CD4-positive, CD25-positive, alpha-beta regulatory T cell (primary cell): ENCODE data around the gene TMEM126A. TPM values are rescaled to one million over a fixed set of nuclear protein-coding genes. Genes with fewer than 3 reads are reported as not detected.

Source experiments
- ATAC-seq, 2 donors: fragments of 150-1000 bp; cut with Tn5 transposase; one replicate each; pipeline ENCODE4 v1.10.0; 2021; ENCODE audit warnings: low read depth in 2 of 2, moderate number of reproducible peaks in 2 of 2, moderate library complexity in 1 of 2
- DNase-seq, 3 donors: peaks; one replicate each; pipeline versions ENCODE4 v3.0.0 to v3.0.0-alpha.2; 2012 to 2022; ENCODE audit warnings: mixed read lengths in 1 of 3
- H3K27ac ChIP-seq: one replicate; pipeline ENCODE4 v1.7.0; 2013; ENCODE audit warnings: mild to moderate bottlenecking, low read length; ENCODE audit not compliant: insufficient read depth, poor library complexity, severe bottlenecking
- H3K27me3 ChIP-seq: one replicate; pipeline ENCODE4 v1.7.0; 2013; ENCODE audit warnings: low read length; ENCODE audit not compliant: control insufficient read depth, insufficient read depth
- H3K36me3 ChIP-seq: one replicate; pipeline ENCODE4 v1.7.0; 2013; ENCODE audit warnings: mild to moderate bottlenecking, low read length, moderate library complexity; ENCODE audit not compliant: control insufficient read depth, insufficient read depth
- H3K4me1 ChIP-seq: 2 replicates; pipeline ENCODE4 v1.7.0; 2013; ENCODE audit warnings: mild to moderate bottlenecking, low read length; ENCODE audit not compliant: insufficient read depth, control insufficient read depth, poor library complexity, severe bottlenecking
- H3K4me3 ChIP-seq: one replicate; pipeline ENCODE4 v1.7.0; 2013; ENCODE audit warnings: low read depth, mild to moderate bottlenecking, low read length, moderate library complexity
- H3K9me3 ChIP-seq, 2 experiments: 1 replicate in 1 of 2; 2 replicates in 1 of 2; pipeline ENCODE4 v1.7.0; 2013; ENCODE audit warnings: low read length in 2 of 2, mild to moderate bottlenecking in 1 of 2, moderate library complexity in 1 of 2; ENCODE audit not compliant: control insufficient read depth in 2 of 2
- H3K27ac Mint-ChIP-seq, 3 donors: one replicate each; pipeline ENCODE4 v1.8.0; 2020 to 2022; ENCODE audit warnings: mild to moderate bottlenecking in 3 of 3, mixed read lengths in 3 of 3, moderate library complexity in 2 of 3
- H3K27me3 Mint-ChIP-seq: one replicate; pipeline ENCODE4 v1.8.0; 2022; ENCODE audit warnings: mild to moderate bottlenecking, mixed read lengths
- H3K36me3 Mint-ChIP-seq: one replicate; pipeline ENCODE4 v1.8.0; 2020; ENCODE audit warnings: mixed read lengths
- H3K4me1 Mint-ChIP-seq, 4 donors: one replicate each; pipeline ENCODE4 v1.8.0; 2020 to 2022; ENCODE audit warnings: mixed read lengths in 4 of 4, mild to moderate bottlenecking in 1 of 4
- H3K4me3 Mint-ChIP-seq, 4 donors: one replicate each; pipeline ENCODE4 v1.8.0; 2020 to 2022; ENCODE audit warnings: mild to moderate bottlenecking in 4 of 4, mixed read lengths in 4 of 4, moderate library complexity in 3 of 4
- H3K9me3 Mint-ChIP-seq, 7 donors: one replicate each; pipeline ENCODE4 v1.8.0; 2020 to 2022; ENCODE audit warnings: mixed read lengths in 7 of 7, mild to moderate bottlenecking in 3 of 7, moderate library complexity in 2 of 7
- polyA plus RNA-seq, 4 donors: library from polyadenylated mRNA; unstranded; fragments of 300-500 nt; fragmentation: Illumina TruSeq; gene quantifications; one replicate each; pipeline ENCODE4 v1.2.3, GENCODE V29; 2021
- total RNA-seq: library from RNA; stranded (reverse); gene quantifications from one replicate; pipeline ENCODE4 v1.2.3, GENCODE V29; 2022

The TMEM126A gene
- total and polyA plus RNA-seq, 5 donors from 2014 or later, result 22.3 to 78.7 (median 71.0) TPM

DNA sequence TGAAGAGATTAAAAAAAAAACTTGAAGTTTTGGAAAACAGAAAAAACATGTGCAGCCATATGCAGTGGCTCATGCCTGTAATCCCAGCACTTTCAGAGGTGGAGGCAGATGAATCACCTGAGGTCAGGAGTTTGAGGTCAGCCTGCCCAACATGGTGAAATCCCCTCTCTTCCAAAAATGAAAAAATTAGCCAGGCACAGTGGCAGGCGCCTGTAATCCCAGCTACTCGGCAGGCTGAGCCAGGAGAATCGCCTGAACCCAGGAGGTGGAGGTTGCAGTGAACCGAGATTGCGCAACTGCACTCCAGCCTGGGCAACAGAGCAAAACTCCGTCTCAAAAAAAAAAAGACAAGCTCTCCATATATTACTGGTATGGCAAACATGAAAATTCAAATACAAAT, 28.3 kb upstream of the TMEM126A start:
- H3K4me1 Mint-ChIP-seq, result peaks cover 0 to 7% (median 4%) of the 10 kb centered on the region in 4 donors
- H3K36me3 Mint-ChIP-seq, result no peaks in the 10 kb centered on the region
- Histone ChIP-seq H3K27me3 (peaks cover 3% of the 10 kb centered on the region), H3K9me3 (no peaks in the 10 kb centered on the region), H3K4me1 (no peaks in the 10 kb centered on the region), H3K36me3 (no peaks in the 10 kb centered on the region), H3K27ac (no peak overlapping the region), H3K4me3 (no peak overlapping the region)
- ATAC-seq, result no peak
- no peak overlapping the region for H3K4me3 Mint-ChIP-seq
- H3K9me3 Mint-ChIP-seq, result no peaks in the 10 kb centered on the region
- H3K27ac Mint-ChIP-seq, result no peak overlapping the region
- no peak for DNase-seq
- no peaks in the 10 kb centered on the region for H3K27me3 Mint-ChIP-seq

DNA sequence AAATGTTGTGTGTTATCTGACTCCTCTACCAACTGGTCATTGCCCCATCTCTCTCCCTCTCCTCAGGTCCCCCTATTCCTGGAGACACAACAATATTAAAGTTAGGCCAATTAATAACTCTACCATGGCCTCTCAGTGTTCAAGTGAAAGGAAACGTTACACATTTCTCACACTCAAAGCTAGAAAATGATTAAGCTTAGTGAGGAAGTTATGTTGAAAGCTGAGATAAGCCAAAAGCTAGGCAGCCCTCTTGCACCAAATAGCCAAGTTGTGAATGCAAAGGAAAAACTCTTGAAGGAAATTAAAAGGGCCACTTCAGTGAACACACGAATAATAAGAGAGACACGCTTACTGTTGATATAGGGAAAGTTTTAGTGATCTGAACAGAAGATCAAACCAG, 27.5 kb upstream of the TMEM126A start:
- Histone ChIP-seq H3K9me3 (no peaks in the 10 kb centered on the region), H3K27ac (no peak overlapping the region), H3K27me3 (peaks cover 5% of the 10 kb centered on the region), H3K36me3 (no peaks in the 10 kb centered on the region), H3K4me1 (no peaks in the 10 kb centered on the region), H3K4me3 (no peak overlapping the region)
- no peak for ATAC-seq
- no peaks in the 10 kb centered on the region for H3K36me3 Mint-ChIP-seq
- no peaks in the 10 kb centered on the region for H3K9me3 Mint-ChIP-seq
- no peak overlapping the region for H3K4me3 Mint-ChIP-seq
- DNase-seq, result no peak
- H3K27ac Mint-ChIP-seq, result no peak overlapping the region
- H3K4me1 Mint-ChIP-seq, result peaks cover 4 to 14% (median 6%) of the 10 kb centered on the region in 4 donors
- H3K27me3 Mint-ChIP-seq, result no peaks in the 10 kb centered on the region

DNA sequence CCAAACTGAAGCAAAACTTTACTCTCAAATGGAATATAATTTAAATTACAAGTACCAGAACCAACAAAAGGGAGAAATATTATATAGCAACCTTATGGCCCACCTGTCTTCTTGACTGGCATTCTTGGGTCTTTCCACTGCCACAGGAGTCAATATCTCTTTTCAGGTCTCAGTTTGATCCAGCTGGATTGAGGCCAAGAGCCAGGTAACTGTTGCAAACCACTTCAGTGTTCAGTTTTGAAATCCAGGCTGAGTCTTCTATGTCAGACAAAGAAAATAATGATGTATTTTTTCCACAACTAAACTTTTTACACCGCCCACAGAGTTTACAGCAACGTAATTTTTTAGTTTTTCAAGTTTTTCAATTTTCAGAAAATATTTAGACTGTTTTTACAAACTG, 21.3 kb upstream of the TMEM126A start:
- DNase-seq, result no peak
- Mint-ChIP-seq H3K36me3 (peaks cover 6% of the 10 kb centered on the region), H3K4me1 (peaks cover 19 to 54% (median 38%) of the 10 kb centered on the region in 4 donors), H3K4me3 (peak overlapping the region; percentile 22 to 99 (median 94)), H3K27ac (peak overlapping the region in 1 of 3 donors; percentile 96), H3K27me3 (no peaks in the 10 kb centered on the region), H3K9me3 (no peaks in the 10 kb centered on the region)
- peak overlapping the region; percentile 90 for H3K4me3 ChIP-seq
- H3K4me1 ChIP-seq, result peaks cover 17% of the 10 kb centered on the region
- H3K27me3 ChIP-seq, result peaks cover 2% of the 10 kb centered on the region
- no peaks in the 10 kb centered on the region for H3K9me3 ChIP-seq
- peaks cover 7% of the 10 kb centered on the region for H3K36me3 ChIP-seq
- H3K27ac ChIP-seq, result peak overlapping the region; percentile 7
- no peak for ATAC-seq

DNA sequence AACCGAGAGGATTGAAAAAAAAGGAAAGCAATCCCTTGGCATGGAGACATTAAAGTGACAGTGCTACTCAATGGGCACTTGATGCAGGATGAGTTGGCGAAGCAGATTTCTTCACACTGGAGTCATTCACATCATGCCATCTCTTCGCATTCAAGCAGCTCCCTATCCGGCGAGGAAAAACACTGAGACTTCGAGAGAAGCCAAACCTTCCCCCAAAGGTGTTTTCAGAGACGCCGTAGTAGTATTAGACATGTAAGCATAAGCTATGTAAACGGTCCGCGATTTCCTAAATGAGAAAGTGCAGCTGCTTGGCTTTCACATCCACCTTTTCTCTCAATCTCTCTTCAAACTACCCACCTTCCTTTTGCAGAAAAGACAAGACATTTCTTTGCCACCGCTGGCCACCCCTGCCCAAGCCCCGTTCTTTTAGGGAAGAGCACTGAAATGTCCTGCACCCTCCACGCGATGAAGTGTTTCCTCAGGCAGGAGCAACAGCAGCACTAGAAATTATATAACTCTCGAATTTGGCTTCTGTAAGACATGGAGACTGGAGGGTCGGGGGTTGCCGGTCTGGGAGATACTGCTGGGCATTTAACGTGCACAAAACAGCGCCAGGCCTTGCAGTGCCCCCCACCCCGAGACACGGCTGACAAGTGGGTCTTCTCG, 20.3 kb upstream of the TMEM126A start, which contains the start of gene DLG2:
DLG2 (minus strand) TSS at position 13 of the 666 bp plus-strand sequence.
- Histone ChIP-seq H3K4me3 (peak within 1 kb of the TSS; percentile 90), H3K27me3 (peaks cover 2% of the 10 kb centered on the region), H3K9me3 (no peaks in the 10 kb centered on the region), H3K4me1 (peaks cover 17% of the 10 kb centered on the region), H3K36me3 (peaks cover 15% of the 10 kb centered on the region), H3K27ac (peak within 1 kb of the TSS; percentile 81)
- peak within 1 kb of the TSS; percentile 96 to 98 (median 96) for H3K27ac Mint-ChIP-seq
- peaks cover 19 to 58% (median 38%) of the 10 kb centered on the region in 4 donors for H3K4me1 Mint-ChIP-seq
- DNase-seq (peak in 2 of 3 donors; percentile 4 to 39), ATAC-seq (no peak)
- no peaks in the 10 kb centered on the region for H3K9me3 Mint-ChIP-seq
- H3K36me3 Mint-ChIP-seq, result peaks cover 6% of the 10 kb centered on the region
- peak within 1 kb of the TSS; percentile 90 to 99 (median 98) for H3K4me3 Mint-ChIP-seq
- H3K27me3 Mint-ChIP-seq, result no peaks in the 10 kb centered on the region

DNA sequence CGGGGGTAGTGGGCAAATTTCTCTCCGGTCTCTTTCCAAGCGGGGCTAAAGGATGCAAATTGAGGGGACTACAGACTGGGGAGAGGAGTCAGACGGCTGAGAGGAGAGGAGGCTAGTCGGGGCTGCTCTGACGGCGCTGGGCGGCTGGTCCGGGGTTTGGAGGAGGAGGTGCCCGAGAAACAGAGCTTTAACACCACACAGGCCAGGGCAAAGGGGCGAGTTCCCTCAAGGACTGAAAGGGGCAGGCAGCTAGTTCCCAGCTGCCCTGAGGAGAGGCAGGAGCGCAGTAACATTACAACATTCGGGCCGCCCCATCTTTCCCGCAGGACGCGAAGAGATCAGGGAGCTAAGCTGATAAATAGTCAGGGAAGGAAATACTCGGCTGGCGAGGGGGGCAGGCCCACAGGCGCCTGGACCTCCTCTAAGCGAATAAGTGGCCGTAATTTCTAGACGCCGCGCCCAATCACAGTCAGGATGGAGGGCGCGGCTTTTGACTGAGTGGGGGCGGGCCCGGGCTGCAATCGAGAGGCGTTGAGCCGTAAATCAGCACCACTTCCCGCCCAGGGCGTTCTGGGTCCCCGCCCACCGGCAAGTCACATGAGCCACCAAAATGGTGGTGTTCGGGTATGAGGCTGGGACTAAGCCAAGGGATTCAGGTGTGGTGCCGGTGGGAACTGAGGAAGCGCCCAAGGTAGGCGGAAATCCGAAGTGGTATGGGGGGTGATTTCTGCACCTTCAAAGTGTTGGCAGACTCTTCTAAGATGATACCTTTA, 19.6 kb upstream of the TMEM126A start, which contains the start of gene TMEM126B:
TMEM126B (plus strand) TSS at position 596 of the 773 bp plus-strand sequence; CDS start at position 611, 15 bp downstream.
- ATAC-seq (peak; percentile 99), DNase-seq (peak; percentile 94 to 98 (median 95))
- Mint-ChIP-seq H3K36me3 (peaks cover 6% of the 10 kb centered on the region), H3K9me3 (no peaks in the 10 kb centered on the region), H3K4me1 (peaks cover 19 to 58% (median 38%) of the 10 kb centered on the region in 4 donors), H3K27me3 (no peaks in the 10 kb centered on the region), H3K27ac (peak within 1 kb of the TSS; percentile 96 to 98 (median 96)), H3K4me3 (peak within 1 kb of the TSS; percentile 90 to 99 (median 98))
- Histone ChIP-seq H3K4me1 (peaks cover 17% of the 10 kb centered on the region), H3K9me3 (no peaks in the 10 kb centered on the region), H3K4me3 (peak within 1 kb of the TSS; percentile 100), H3K27ac (peak within 1 kb of the TSS; percentile 81), H3K27me3 (peaks cover 2% of the 10 kb centered on the region), H3K36me3 (peaks cover 15% of the 10 kb centered on the region)

DNA sequence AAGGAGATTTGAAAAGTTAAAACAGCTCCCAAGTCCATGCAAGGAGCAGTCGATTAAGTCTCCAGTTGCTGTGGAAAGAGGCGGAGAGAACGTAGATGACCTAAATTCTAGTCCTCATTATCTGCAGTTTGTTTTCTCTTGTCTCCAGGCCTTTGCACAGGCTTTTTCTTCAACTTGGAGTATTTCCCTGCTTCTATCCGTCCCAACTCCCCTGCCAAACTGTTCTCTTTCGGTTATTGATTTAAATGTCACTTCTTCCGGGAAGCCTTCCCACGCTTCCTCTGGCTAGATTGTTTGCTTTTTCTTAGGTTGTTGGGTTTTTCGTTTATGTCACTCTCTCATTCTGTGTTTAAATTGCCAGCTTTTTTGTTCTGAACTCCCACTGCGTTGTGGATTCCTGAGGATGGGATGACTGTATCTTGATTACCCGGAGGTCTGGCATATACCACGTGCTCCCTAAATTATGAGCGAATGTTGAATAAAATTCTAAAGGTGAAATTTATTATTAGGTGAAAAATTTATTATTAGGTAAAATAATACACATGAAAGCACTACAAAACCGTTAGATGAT, 18.9 kb upstream of the TMEM126A start:
- H3K36me3 ChIP-seq, result peaks cover 18% of the 10 kb centered on the region
- H3K27me3 ChIP-seq, result peaks cover 2% of the 10 kb centered on the region
- peak overlapping the region; percentile 100 for H3K4me3 ChIP-seq
- Mint-ChIP-seq H3K4me3 (peak overlapping the region; percentile 90 to 99 (median 98)), H3K4me1 (peaks cover 17 to 58% (median 37%) of the 10 kb centered on the region in 4 donors), H3K27me3 (no peaks in the 10 kb centered on the region), H3K27ac (peak overlapping the region; percentile 96 to 98 (median 96)), H3K9me3 (no peaks in the 10 kb centered on the region), H3K36me3 (peaks cover 6% of the 10 kb centered on the region)
- peaks cover 17% of the 10 kb centered on the region for H3K4me1 ChIP-seq
- peak overlapping the region; percentile 81 for H3K27ac ChIP-seq
- H3K9me3 ChIP-seq, result no peaks in the 10 kb centered on the region
- no peak for DNase-seq
- ATAC-seq, result peak in 1 of 2 donors; percentile 0

DNA sequence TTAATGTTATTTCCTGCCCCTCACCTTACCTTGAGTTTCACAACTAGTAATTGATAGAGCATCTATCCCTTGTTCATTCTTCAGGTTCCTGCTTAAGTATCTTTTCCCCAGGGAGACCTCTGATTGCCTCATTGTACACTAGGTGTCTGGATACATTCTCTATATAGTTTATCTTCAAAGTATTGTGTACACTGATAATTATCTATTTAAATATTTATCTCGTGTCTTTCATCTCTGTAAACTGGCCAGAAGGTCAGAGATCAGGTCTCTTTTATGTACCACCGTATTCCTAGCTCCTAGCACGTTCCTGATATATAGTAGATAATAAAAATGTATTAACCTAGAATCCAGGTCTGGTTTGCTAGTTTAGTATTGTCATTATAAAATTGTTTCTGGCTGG, 13.0 kb upstream of the TMEM126A start:
- peaks cover 30% of the 10 kb centered on the region for H3K36me3 Mint-ChIP-seq
- H3K9me3 Mint-ChIP-seq, result no peaks in the 10 kb centered on the region
- H3K4me1 Mint-ChIP-seq, result peaks cover 0 to 19% (median 8%) of the 10 kb centered on the region in 4 donors
- Histone ChIP-seq H3K27ac (no peak overlapping the region), H3K4me1 (no peaks in the 10 kb centered on the region), H3K36me3 (peaks cover 50% of the 10 kb centered on the region), H3K9me3 (no peaks in the 10 kb centered on the region), H3K4me3 (no peak overlapping the region), H3K27me3 (no peaks in the 10 kb centered on the region)
- ATAC-seq, result no peak
- no peak for DNase-seq
- no peaks in the 10 kb centered on the region for H3K27me3 Mint-ChIP-seq
- no peak overlapping the region for H3K4me3 Mint-ChIP-seq
- H3K27ac Mint-ChIP-seq, result no peak overlapping the region
